Right atrium auricular region (tissue), 2 donors: ENCODE data around the gene GRHL3. TPM values are rescaled to one million over a fixed set of nuclear protein-coding genes. Genes with fewer than 3 reads are reported as not detected.

Source experiments
- DNase-seq: peaks from one replicate; pipeline ENCODE4 v3.0.0-alpha.2; 2019; ENCODE audit warnings: low spot score
- H3K27ac ChIP-seq, 2 donors: fragments of 200-600 bp; sonication (generic); 1 replicate in 1 of 2; 2 replicates in 1 of 2; pipeline ENCODE4 v1.5.1; 2016 to 2019
- H3K27me3 ChIP-seq, 2 donors: fragments of 200-600 bp; sonication (generic); one replicate each; pipeline versions ENCODE4 v1.5.1 to v1.6.0; 2017 to 2019
- H3K36me3 ChIP-seq: fragments of 200-600 bp; sonication (generic); one replicate; pipeline ENCODE4 v1.5.1; 2016
- H3K4me1 ChIP-seq, 2 donors: fragments of 200-600 bp; sonication (generic); one replicate each; pipeline versions ENCODE4 v1.5.1 to v1.6.0; 2017 to 2019
- H3K4me3 ChIP-seq, 2 donors: fragments of 200-600 bp; sonication (generic); 1 replicate in 1 of 2; 2 replicates in 1 of 2; pipeline ENCODE4 v1.5.1; 2017 to 2019; ENCODE audit warnings: mild to moderate bottlenecking in 1 of 2, moderate library complexity in 1 of 2
- H3K9me3 ChIP-seq, 2 donors: fragments of 200-600 bp; sonication (generic); one replicate each; pipeline ENCODE4 v1.5.1; 2019
- CTCF ChIP-seq, 2 donors: fragments of 200-600 bp; sonication (generic); IDR thresholded peaks; one replicate each; pipeline ENCODE4 v1.5.1; 2019; ENCODE audit warnings: antibody characterized with exemption in 2 of 2
- total RNA-seq, 2 donors: library from RNA; depleted of rRNA; stranded (reverse); fragments of >200 nt; gene quantifications; one replicate each; pipeline ENCODE4 v1.1.0, GENCODE V29; 2016

The GRHL3 gene
- total RNA-seq, 2 donors from 2014 or later: 0.24 TPM; not detected in 1

- H3K4me3 ChIP-seq: no peak overlapping the region
- TF ChIP-seq CTCF (IDR thresholded peaks at IDR 0.05): no peak
- no peaks in the 10 kb centered on the region for H3K27me3 ChIP-seq
- H3K9me3 ChIP-seq: no peaks in the 10 kb centered on the region
- H3K36me3 ChIP-seq: no peaks in the 10 kb centered on the region
- no peak for DNase-seq
- H3K4me1 ChIP-seq: peaks cover 0 to 9% of the 10 kb centered on the region in 2 donors
- H3K27ac ChIP-seq: no peak overlapping the region
These were observed 44.8 kb downstream of the GRHL3 start for GRCh38 chr1:24363994-24364393.

- TF ChIP-seq CTCF (IDR thresholded peaks at IDR 0.05): no peak
- Histone ChIP-seq H3K27ac (no peak overlapping the region), H3K36me3 (no peaks in the 10 kb centered on the region), H3K4me1 (peaks cover 0 to 9% of the 10 kb centered on the region in 2 donors), H3K4me3 (no peak overlapping the region), H3K9me3 (no peaks in the 10 kb centered on the region), H3K27me3 (no peaks in the 10 kb centered on the region)
- no peak for DNase-seq
These were observed 45.4 kb downstream of the GRHL3 start for GRCh38 chr1:24364605-24364974.

- no peaks in the 10 kb centered on the region for H3K36me3 ChIP-seq
- TF ChIP-seq CTCF (IDR thresholded peaks at IDR 0.05): no peak
- no peak overlapping the region for H3K27ac ChIP-seq
- peak; percentile 60 for DNase-seq
- no peaks in the 10 kb centered on the region for H3K9me3 ChIP-seq
- H3K4me1 ChIP-seq: peaks cover 0 to 9% of the 10 kb centered on the region in 2 donors
- no peak overlapping the region for H3K4me3 ChIP-seq
- H3K27me3 ChIP-seq: no peaks in the 10 kb centered on the region
These were observed 46.0 kb downstream of the GRHL3 start for GRCh38 chr1:24364975-24365678.

GRCh38 chr1:24366707-24367106 is 47.5 kb downstream of the GRHL3 start:
- no peak for DNase-seq
- no peak for TF ChIP-seq CTCF (IDR thresholded peaks at IDR 0.05)
- no peaks in the 10 kb centered on the region for H3K36me3 ChIP-seq
- H3K27me3 ChIP-seq: no peaks in the 10 kb centered on the region
- no peak overlapping the region for H3K4me3 ChIP-seq
- no peak overlapping the region for H3K27ac ChIP-seq
- peaks cover 0 to 9% of the 10 kb centered on the region in 2 donors for H3K4me1 ChIP-seq
- no peaks in the 10 kb centered on the region for H3K9me3 ChIP-seq

GRCh38 chr1:24369199-24369598 is 50.0 kb downstream of the GRHL3 start:
- DNase-seq: peak; percentile 75
- no peaks in the 10 kb centered on the region for H3K27me3 ChIP-seq
- no peaks in the 10 kb centered on the region for H3K36me3 ChIP-seq
- TF ChIP-seq CTCF (IDR thresholded peaks at IDR 0.05): no peak
- H3K4me3 ChIP-seq: no peak overlapping the region
- no peaks in the 10 kb centered on the region for H3K4me1 ChIP-seq
- H3K9me3 ChIP-seq: no peaks in the 10 kb centered on the region
- H3K27ac ChIP-seq: no peak overlapping the region

GRCh38 chr1:24369801-24370200 is 50.6 kb downstream of the GRHL3 start:
- Histone ChIP-seq H3K27ac (no peak overlapping the region), H3K4me3 (no peak overlapping the region), H3K36me3 (no peaks in the 10 kb centered on the region), H3K27me3 (no peaks in the 10 kb centered on the region), H3K4me1 (no peaks in the 10 kb centered on the region), H3K9me3 (no peaks in the 10 kb centered on the region)
- no peak for DNase-seq
- TF ChIP-seq CTCF (IDR thresholded peaks at IDR 0.05): no peak
